ENCODE results near the gene HIPK3. TPM values are rescaled to one million over a fixed set of nuclear protein-coding genes. Genes with fewer than 3 reads are reported as not detected.
A peak's percentile ranks its signal among the peaks of the same experiment; 100 is the strongest.
"Not testable (repeated sequence)": the region's sequence is repeated elsewhere in the genome, so short reads cannot be mapped to it uniquely, and the experiment has no call there.

Gene HIPK3
- total RNA-seq, 1 donor from 2014 or later: 100 TPM

GRCh38 chr11:33256813-33257159, 395 bp upstream of the HIPK3 start:
- DNase-seq (ENCODE audit: low read depth) (no peak), FAIRE-seq (no peak)
- Histone ChIP-seq H3K4me3 (ENCODE audit: low read depth, low read length) (peak overlapping the region; percentile 99), H3K36me3 (ENCODE audit: control insufficient read depth, insufficient read depth, low read length) (no peaks in the 10 kb centered on the region), H3K27me3 (ENCODE audit: control insufficient read depth, insufficient read depth, low read length) (no peaks in the 10 kb centered on the region)
- no peak for TF ChIP-seq CTCF (IDR thresholded peaks at IDR 0.05; ENCODE audit: insufficient read depth, low read length, severe bottlenecking)

- DNase-seq (ENCODE audit: low read depth): peak; percentile 71
These were observed 883 bp downstream of the HIPK3 start for GRCh38 chr11:33257897-33258630.

GRCh38 chr11:33258631-33259205, 1.5 kb downstream of the HIPK3 start:
- DNase-seq (ENCODE audit: low read depth) (peak; percentile 71), FAIRE-seq (no peak)

More at GRCh38 chr11:33257897-33258630, 883 bp downstream of the HIPK3 start:
- Histone ChIP-seq H3K27me3 (ENCODE audit: control insufficient read depth, insufficient read depth, low read length) (no peaks in the 10 kb centered on the region), H3K36me3 (ENCODE audit: control insufficient read depth, insufficient read depth, low read length) (no peaks in the 10 kb centered on the region), H3K4me3 (ENCODE audit: low read depth, low read length) (peak overlapping the region; percentile 99)
- no peak for FAIRE-seq
- TF ChIP-seq CTCF (IDR thresholded peaks at IDR 0.05; ENCODE audit: insufficient read depth, low read length, severe bottlenecking): peak; percentile 46

GRCh38 chr11:33259869-33260268, 2.7 kb downstream of the HIPK3 start:
- FAIRE-seq: no peak
- no peak for TF ChIP-seq CTCF (IDR thresholded peaks at IDR 0.05; ENCODE audit: insufficient read depth, low read length, severe bottlenecking)
- H3K4me3 ChIP-seq (ENCODE audit: low read depth, low read length): peak overlapping the region; percentile 99

More at GRCh38 chr11:33258631-33259205, 1.5 kb downstream of the HIPK3 start:
- no peak for TF ChIP-seq CTCF (IDR thresholded peaks at IDR 0.05; ENCODE audit: insufficient read depth, low read length, severe bottlenecking)
- Histone ChIP-seq H3K4me3 (ENCODE audit: low read depth, low read length) (peak overlapping the region; percentile 99), H3K27me3 (ENCODE audit: control insufficient read depth, insufficient read depth, low read length) (no peaks in the 10 kb centered on the region), H3K36me3 (ENCODE audit: control insufficient read depth, insufficient read depth, low read length) (no peaks in the 10 kb centered on the region)

GRCh38 chr11:33261350-33261749, 4.2 kb downstream of the HIPK3 start:
- H3K27me3 ChIP-seq (ENCODE audit: control insufficient read depth, insufficient read depth, low read length); H3K4me3 ChIP-seq (ENCODE audit: low read depth, low read length); FAIRE-seq; DNase-seq (ENCODE audit: low read depth); H3K36me3 ChIP-seq (ENCODE audit: control insufficient read depth, insufficient read depth, low read length): not testable (repeated sequence)

More at GRCh38 chr11:33259869-33260268, 2.7 kb downstream of the HIPK3 start:
- Histone ChIP-seq H3K27me3 (ENCODE audit: control insufficient read depth, insufficient read depth, low read length) (no peaks in the 10 kb centered on the region), H3K36me3 (ENCODE audit: control insufficient read depth, insufficient read depth, low read length) (no peaks in the 10 kb centered on the region)
- peak; percentile 18 for DNase-seq (ENCODE audit: low read depth)

- H3K36me3 ChIP-seq (ENCODE audit: control insufficient read depth, insufficient read depth, low read length): no peaks in the 10 kb centered on the region
- H3K4me3 ChIP-seq (ENCODE audit: low read depth, low read length): no peak overlapping the region
- FAIRE-seq (no peak), DNase-seq (ENCODE audit: low read depth) (no peak)
- H3K27me3 ChIP-seq (ENCODE audit: control insufficient read depth, insufficient read depth, low read length): no peaks in the 10 kb centered on the region
- TF ChIP-seq CTCF (IDR thresholded peaks at IDR 0.05; ENCODE audit: insufficient read depth, low read length, severe bottlenecking): no peak
These were observed 4.9 kb downstream of the HIPK3 start for GRCh38 chr11:33262011-33262645.
